ENCODE measurements around the gene TMEM170A.

DNA sequence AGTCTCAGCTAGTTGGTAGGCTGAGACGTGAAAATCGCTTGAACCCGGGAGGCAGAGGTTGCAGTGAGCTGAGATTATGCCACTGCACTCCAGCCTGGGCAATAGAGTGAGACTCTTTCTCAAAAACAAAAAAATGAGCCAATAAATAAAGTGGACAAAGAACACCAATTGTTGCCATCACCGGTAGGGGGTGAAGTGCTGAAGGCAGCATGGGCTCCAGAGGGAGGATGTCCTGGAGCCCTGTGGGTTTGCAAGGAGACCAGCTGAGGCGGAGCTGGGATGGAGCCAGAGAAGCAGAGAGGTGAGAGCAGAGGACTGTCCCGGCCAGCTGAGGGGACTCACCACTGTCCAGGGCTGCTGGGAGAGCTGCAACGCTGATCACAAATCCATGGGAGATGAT, 17.0 kb upstream of the TMEM170A start:
- TF ChIP-seq, protein P1, sequence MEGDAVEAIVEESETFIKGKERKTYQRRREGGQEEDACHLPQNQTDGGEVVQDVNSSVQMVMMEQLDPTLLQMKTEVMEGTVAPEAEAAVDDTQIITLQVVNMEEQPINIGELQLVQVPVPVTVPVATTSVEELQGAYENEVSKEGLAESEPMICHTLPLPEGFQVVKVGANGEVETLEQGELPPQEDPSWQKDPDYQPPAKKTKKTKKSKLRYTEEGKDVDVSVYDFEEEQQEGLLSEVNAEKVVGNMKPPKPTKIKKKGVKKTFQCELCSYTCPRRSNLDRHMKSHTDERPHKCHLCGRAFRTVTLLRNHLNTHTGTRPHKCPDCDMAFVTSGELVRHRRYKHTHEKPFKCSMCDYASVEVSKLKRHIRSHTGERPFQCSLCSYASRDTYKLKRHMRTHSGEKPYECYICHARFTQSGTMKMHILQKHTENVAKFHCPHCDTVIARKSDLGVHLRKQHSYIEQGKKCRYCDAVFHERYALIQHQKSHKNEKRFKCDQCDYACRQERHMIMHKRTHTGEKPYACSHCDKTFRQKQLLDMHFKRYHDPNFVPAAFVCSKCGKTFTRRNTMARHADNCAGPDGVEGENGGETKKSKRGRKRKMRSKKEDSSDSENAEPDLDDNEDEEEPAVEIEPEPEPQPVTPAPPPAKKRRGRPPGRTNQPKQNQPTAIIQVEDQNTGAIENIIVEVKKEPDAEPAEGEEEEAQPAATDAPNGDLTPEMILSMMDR (IDR thresholded peaks at IDR 0.05; ENCODE audit: low read length) = peak; percentile 23; the same call in 1 of the 2 replicates
- TF ChIP-seq EZH2 (IDR thresholded peaks at IDR 0.05; ENCODE audit: borderline replicate concordance, low read length) = no peak

All from OCI-LY1 (cell line).